Rectal smooth muscle tissue (tissue), 1 donor: ENCODE results near the gene HTRA3.

Experiments used
- H3K27ac ChIP-seq: one replicate; pipeline ENCODE4 v1.7.0; 2013; ENCODE audit warnings: low read depth, low read length, inconsistent platforms
- H3K27me3 ChIP-seq: one replicate; pipeline ENCODE4 v1.7.0; 2013; ENCODE audit warnings: low read length; ENCODE audit not compliant: control insufficient read depth, insufficient read depth
- H3K36me3 ChIP-seq: one replicate; pipeline ENCODE4 v1.7.0; 2013; ENCODE audit warnings: low read length; ENCODE audit not compliant: control insufficient read depth, insufficient read depth
- H3K4me1 ChIP-seq: one replicate; pipeline ENCODE4 v1.7.0; 2013; ENCODE audit warnings: low read length; ENCODE audit not compliant: control insufficient read depth, insufficient read depth
- H3K4me3 ChIP-seq: one replicate; pipeline ENCODE4 v1.7.0; 2013; ENCODE audit warnings: low read length
- H3K9ac ChIP-seq: one replicate; pipeline ENCODE4 v1.7.0; 2013; ENCODE audit warnings: low read length

HTRA3 gene

DNA sequence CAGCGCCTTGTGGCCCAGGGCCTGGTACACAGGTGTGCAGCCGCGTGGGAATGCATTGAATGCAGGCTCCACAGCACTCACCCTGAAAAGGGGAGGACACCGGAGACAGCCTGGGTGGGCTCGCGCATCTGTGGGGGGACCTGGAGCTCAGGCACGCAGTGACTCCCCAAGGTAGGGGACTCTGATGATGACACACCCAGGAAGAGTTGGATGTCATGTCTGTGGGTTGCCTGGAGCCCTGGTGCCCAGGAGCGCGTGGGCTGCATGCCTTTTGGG lies 32.7 kb upstream of the HTRA3 start:
- no peak overlapping the region for H3K4me3 ChIP-seq
- H3K4me1 ChIP-seq, result no peaks in the 10 kb centered on the region
- peaks cover 3% of the 10 kb centered on the region for H3K36me3 ChIP-seq
- no peaks in the 10 kb centered on the region for H3K27me3 ChIP-seq
- no peak overlapping the region for H3K9ac ChIP-seq
- no peak overlapping the region for H3K27ac ChIP-seq

DNA sequence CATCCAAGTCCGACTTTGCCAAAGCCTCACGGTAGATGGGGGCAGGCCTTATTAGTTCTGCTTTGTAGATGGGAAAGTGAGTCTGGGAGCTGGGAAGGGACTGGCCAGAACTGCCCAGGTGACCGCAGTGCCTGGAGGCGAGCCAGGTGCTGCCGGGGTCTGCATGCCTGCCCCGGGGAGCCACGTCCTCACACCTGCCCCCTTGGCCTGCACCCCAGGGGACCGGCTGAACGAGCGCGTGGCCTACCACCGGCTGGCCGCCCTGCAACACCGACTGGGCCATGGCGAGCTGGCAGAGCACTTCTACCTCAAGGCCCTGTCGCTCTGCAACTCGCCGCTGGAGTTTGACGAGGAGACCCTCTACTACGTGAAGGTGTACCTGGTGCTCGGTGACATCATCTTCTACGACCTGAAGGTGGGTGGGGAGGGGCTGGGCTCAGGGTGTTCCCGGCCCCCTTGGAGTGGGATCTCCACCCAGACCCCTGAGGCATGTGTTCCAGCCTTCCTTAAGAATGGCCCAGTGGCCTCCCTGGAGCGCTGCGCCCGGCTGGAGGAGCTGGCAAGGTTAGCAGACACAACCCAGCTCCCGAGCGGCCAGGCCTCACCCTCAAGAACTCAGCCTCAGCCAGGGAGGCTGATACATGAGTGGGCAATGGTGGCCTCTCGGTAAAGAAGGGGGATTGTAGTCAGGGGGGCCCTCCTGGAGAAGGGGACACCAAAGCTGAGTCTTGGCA lies 32.1 kb upstream of the HTRA3 start:
- no peak overlapping the region for H3K4me3 ChIP-seq
- no peaks in the 10 kb centered on the region for H3K27me3 ChIP-seq
- H3K9ac ChIP-seq, result no peak overlapping the region
- peaks cover 3% of the 10 kb centered on the region for H3K36me3 ChIP-seq
- H3K27ac ChIP-seq, result no peak overlapping the region
- H3K4me1 ChIP-seq, result peaks cover 2% of the 10 kb centered on the region

DNA sequence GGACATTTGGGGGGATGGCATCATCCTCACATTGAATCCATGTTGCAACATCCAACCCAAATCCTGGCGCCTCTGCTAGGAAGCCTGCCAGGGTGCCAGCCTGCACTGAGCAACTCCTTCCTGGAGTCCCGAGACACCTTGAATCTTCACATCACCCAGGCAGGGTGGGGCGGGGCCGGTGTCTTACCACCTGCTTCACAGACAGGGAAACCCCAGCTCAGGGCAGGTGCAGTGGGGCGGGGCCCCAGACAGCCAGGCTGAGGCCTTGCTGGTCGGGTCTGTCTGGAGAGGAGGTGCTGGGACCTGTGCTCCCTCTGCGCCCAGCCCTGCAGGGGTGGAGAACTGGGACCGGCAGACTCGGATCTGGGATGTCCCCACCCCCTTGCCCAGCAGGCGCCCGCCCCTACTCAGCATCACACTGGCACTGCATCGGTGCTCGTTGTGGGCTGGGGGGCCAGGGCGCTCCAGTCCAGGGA lies 31.5 kb upstream of the HTRA3 start:
- Histone ChIP-seq H3K27me3 (no peaks in the 10 kb centered on the region), H3K36me3 (peaks cover 3% of the 10 kb centered on the region), H3K4me1 (peaks cover 6% of the 10 kb centered on the region), H3K4me3 (no peak overlapping the region), H3K9ac (no peak overlapping the region), H3K27ac (no peak overlapping the region)

- Histone ChIP-seq H3K4me1 (peaks cover 6% of the 10 kb centered on the region), H3K27ac (no peak overlapping the region), H3K36me3 (no peaks in the 10 kb centered on the region), H3K27me3 (no peaks in the 10 kb centered on the region), H3K9ac (no peak overlapping the region), H3K4me3 (no peak overlapping the region)
These were observed 31.0 kb upstream of the HTRA3 start for GRCh38 chr4:8238515-8239053.

- no peak overlapping the region for H3K4me3 ChIP-seq
- H3K27ac ChIP-seq, result no peak overlapping the region
- no peak overlapping the region for H3K9ac ChIP-seq
- no peaks in the 10 kb centered on the region for H3K27me3 ChIP-seq
- H3K4me1 ChIP-seq, result peaks cover 6% of the 10 kb centered on the region
- H3K36me3 ChIP-seq, result no peaks in the 10 kb centered on the region
These were observed 30.3 kb upstream of the HTRA3 start for GRCh38 chr4:8239226-8239625.

GRCh38 chr4:8239661-8240060 lies 29.9 kb upstream of the HTRA3 start:
- Histone ChIP-seq H3K36me3 (no peaks in the 10 kb centered on the region), H3K4me3 (no peak overlapping the region), H3K9ac (no peak overlapping the region), H3K4me1 (peaks cover 6% of the 10 kb centered on the region), H3K27me3 (no peaks in the 10 kb centered on the region), H3K27ac (no peak overlapping the region)

DNA sequence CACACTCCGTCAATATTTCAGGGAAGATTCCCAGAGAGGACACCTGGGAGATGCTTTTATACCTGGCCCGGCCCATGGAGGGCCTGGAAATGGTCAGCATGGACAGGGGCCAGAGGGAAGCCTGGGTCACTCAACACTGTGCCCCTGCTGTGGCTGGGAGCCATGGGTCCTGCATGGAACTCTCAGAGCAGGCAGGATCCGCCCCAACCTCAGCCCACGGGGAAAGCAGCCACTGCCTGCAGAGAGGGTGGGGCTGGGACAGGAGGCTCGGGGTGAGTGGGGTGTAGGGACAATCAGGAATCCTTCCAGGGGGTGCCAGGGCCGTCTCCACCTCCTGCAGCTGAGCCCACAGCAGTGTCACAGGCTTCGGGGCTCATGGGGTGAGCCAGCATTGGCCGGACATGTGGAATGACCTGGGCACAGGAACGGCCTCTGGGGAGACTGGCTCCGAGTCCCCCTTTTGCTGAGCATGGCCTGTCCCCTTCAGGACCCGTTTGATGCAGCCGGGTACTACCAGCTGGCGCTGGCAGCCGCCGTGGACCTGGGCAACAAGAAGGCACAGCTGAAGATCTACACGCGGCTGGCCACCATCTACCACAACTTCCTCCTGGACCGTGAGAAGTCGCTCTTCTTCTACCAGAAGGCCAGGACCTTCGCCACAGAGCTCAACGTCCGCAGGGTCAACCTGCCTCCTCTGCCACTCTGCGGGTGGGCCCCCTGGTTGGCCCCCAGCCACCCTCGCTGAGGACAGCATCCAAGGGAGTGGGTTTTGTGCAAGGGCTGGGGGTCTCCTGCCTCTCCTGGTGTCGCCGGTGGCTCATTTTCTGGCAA lies 29.1 kb upstream of the HTRA3 start:
- Histone ChIP-seq H3K4me1 (peaks cover 6% of the 10 kb centered on the region), H3K27ac (no peak overlapping the region), H3K4me3 (no peak overlapping the region), H3K9ac (no peak overlapping the region), H3K27me3 (no peaks in the 10 kb centered on the region), H3K36me3 (no peaks in the 10 kb centered on the region)

GRCh38 chr4:8241211-8241779 lies 28.3 kb upstream of the HTRA3 start:
- no peak overlapping the region for H3K4me3 ChIP-seq
- H3K36me3 ChIP-seq, result no peaks in the 10 kb centered on the region
- H3K9ac ChIP-seq, result no peak overlapping the region
- no peak overlapping the region for H3K27ac ChIP-seq
- no peaks in the 10 kb centered on the region for H3K27me3 ChIP-seq
- peaks cover 6% of the 10 kb centered on the region for H3K4me1 ChIP-seq

DNA sequence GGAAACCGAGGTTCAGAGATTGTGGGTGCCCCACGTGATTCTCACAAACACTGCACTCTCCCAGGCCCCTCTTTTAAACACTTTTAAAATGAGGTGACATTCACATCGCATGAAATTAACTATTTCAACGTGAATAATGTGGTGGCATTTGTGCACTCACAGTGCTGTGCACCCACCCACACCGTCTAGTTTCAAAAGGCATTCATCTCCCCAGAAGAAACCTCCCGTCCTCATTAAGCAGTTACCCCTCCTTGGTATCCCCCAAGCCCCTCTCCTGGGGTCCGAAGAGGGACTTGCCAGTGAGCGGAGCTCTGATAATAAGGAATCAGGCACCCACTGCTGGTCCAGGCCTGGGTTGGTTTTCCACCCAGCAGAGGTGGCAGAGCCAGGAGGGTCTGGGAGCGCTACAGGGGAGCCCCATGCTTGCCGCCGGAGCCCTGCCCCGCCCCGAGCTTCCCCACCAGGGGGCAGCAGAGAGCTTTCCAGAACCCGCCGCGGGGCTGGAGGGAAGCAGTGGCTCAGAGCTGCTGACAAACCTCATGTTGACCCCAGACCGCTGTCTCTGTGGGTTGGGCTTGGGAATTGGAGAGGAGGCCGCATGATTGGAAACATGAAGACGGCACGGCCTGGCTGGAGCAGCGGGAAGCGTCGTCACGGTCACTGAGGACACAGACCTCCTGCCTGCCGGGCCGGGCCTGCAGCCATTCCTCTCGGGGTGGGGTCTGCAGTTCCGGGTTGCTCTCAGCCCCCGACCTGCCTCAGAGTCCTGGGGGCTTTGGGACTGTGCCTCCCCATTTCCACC lies 27.5 kb upstream of the HTRA3 start:
- Histone ChIP-seq H3K36me3 (no peaks in the 10 kb centered on the region), H3K4me1 (peaks cover 6% of the 10 kb centered on the region), H3K4me3 (no peak overlapping the region), H3K9ac (no peak overlapping the region), H3K27me3 (no peaks in the 10 kb centered on the region), H3K27ac (peak overlapping the region; percentile 53)

DNA sequence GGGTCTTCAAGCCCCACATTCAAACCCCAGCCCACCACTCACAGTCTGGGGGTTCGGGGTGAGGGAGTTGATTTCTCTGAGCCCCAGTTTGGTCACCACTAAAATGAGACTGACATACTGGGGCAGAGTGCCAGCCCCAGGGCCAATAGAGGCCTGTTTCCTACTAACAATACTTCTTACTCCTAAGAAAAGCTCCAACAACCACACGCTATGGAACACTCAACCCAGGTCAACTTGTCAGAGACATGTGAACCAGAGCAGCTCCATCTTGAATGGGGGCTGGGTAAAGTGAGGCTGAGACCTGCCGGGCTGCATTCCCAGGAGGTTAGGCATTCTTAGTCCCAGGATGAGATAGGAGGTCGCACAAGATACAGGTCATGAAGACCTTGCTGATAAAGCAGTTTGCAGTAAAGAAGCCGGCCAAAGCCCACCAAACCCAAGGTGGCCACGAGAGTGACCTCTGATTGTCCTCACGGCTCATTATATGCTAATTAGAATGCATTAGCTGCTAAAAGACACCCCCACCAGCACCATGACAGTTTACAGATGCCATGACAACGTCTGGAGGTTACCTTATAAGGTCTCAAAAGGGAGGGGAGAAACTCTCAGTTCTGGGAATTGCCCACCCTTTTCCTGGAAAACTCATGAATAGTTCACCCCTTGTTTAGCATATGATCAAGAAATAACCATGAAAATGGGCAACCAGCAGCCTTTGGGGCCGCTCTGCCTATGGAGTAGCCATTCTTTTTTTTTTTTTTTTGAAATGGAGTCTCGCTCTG lies 26.6 kb upstream of the HTRA3 start:
- H3K27me3 ChIP-seq, result no peaks in the 10 kb centered on the region
- H3K4me1 ChIP-seq, result peaks cover 6% of the 10 kb centered on the region
- H3K27ac ChIP-seq, result peak overlapping the region; percentile 53
- no peaks in the 10 kb centered on the region for H3K36me3 ChIP-seq
- no peak overlapping the region for H3K9ac ChIP-seq
- no peak overlapping the region for H3K4me3 ChIP-seq

GRCh38 chr4:8244001-8244757 lies 25.4 kb upstream of the HTRA3 start:
- Histone ChIP-seq H3K4me1 (peaks cover 6% of the 10 kb centered on the region), H3K4me3 (no peak overlapping the region), H3K27ac (no peak overlapping the region), H3K9ac (no peak overlapping the region), H3K36me3 (no peaks in the 10 kb centered on the region), H3K27me3 (no peaks in the 10 kb centered on the region)
